Right lobe of liver (tissue), 6 donors: Measurements from ENCODE around the gene LACTBL1. TPM values are rescaled to one million over a fixed set of nuclear protein-coding genes. Genes with fewer than 3 reads are reported as not detected.

Source experiments
- ATAC-seq, 4 donors: fragments of 200-7000 bp; cut with Tn5 transposase; one replicate each; pipeline ENCODE4 v1.9.1; 2020; ENCODE audit warnings: mild to moderate bottlenecking in 4 of 4, moderate library complexity in 4 of 4
- DNase-seq, 3 donors: peaks; one replicate each; pipeline ENCODE4 v3.0.0-alpha.2; 2020
- H3K27ac ChIP-seq, 3 donors: fragments of 200-600 bp; one replicate each; pipeline ENCODE4 v1.8.0; 2022
- H3K27me3 ChIP-seq, 2 donors: fragments of 200-600 bp; one replicate each; pipeline ENCODE4 v1.8.0; 2022
- H3K36me3 ChIP-seq, 4 donors: fragments of 200-600 bp; sonication (generic) in 1 of 4; one replicate each; pipeline versions ENCODE4 v1.5.1 to v1.8.0; 2017 to 2022; ENCODE audit warnings: control low read depth in 1 of 4
- H3K4me1 ChIP-seq, 4 donors: fragments of 200-600 bp; sonication (generic) in 1 of 4; one replicate each; pipeline versions ENCODE4 v1.5.1 to v1.8.0; 2017 to 2022; ENCODE audit warnings: control low read depth in 1 of 4
- H3K4me3 ChIP-seq, 3 donors: fragments of 200-600 bp; one replicate each; pipeline ENCODE4 v1.8.0; 2022
- H3K9me3 ChIP-seq, 4 donors: fragments of 200-600 bp; sonication (generic) in 1 of 4; one replicate each; pipeline versions ENCODE4 v1.5.1 to v1.8.0; 2017 to 2022; ENCODE audit warnings: control low read depth in 1 of 4
- CTCF ChIP-seq, 4 donors: fragments of 200-600 bp in 3 of 4; fragments of 450-650 bp in 1 of 4; IDR thresholded peaks; one replicate each; pipeline versions ENCODE4 v1.5.1 to v1.8.0; 2016 to 2022; ENCODE audit warnings: antibody characterized with exemption in 4 of 4, mild to moderate bottlenecking in 2 of 4
- POLR2A ChIP-seq: fragments of 450-650 bp; IDR thresholded peaks from one replicate; pipeline ENCODE4 v1.6.1; 2017; ENCODE audit warnings: antibody characterized with exemption, mild to moderate bottlenecking
- WGBS: methylation state at CpG from one replicate; pipeline ENCODE4 v1.1.6; 2018; ENCODE audit warnings: low coverage, low lambda C conversion rate; ENCODE audit not compliant: insufficient coverage; ENCODE audit errors: missing lambda C conversion rate; 5-methylcytosine and 5-hydroxymethylcytosine counted together
- intact Hi-C, 2 donors: fragments of 100-400 bp; cut with DNase I; formaldehyde crosslinking; loops; one replicate each; pipeline versions ENCODE4 v1.11.2 to v1.14.1; 2022
- total RNA-seq, 6 experiments: library from RNA; depleted of rRNA in 2 of 6; stranded (reverse); fragments of >200 nt in 2 of 6; fragmentation: NEBNext Ultra II Directional in 3 of 6; extraction: Animal tissue kit (Norgen Biotek cat#: 25700) in 3 of 6; gene quantifications; one replicate each; pipeline versions ENCODE4 v1.1.0 to v1.2.4, GENCODE V29; 2016 to 2023
- donor health status: DM: no; HTN: yes; CAD: no.
- donor health status: DM: no; HTN: no; CAD: no.
- donor health status: DM: no; HTN: no; CAD: no.
- donor health status: DM: no; HTN: yes; CAD: no.
- donor health status: DM: no; HTN: yes; CAD: no.

Gene LACTBL1
- total RNA-seq, 6 experiments from 2014 or later = not detected

GRCh38 chr1:22957066-22957465 lies 15.6 kb downstream of the LACTBL1 start:
- H3K4me3 ChIP-seq = no peak overlapping the region
- intact Hi-C loops = loop anchor here in 1 of 2 donors (10.0 kb wide), 1 partner anchor 252 kb away; no protein-coding TSS in a partner anchor
- no peak for TF ChIP-seq CTCF (IDR thresholded peaks at IDR 0.05)
- no peak for TF ChIP-seq POLR2A

GRCh38 chr1:22955146-22955545 lies 17.5 kb downstream of the LACTBL1 start:
- no peak overlapping the region for H3K4me3 ChIP-seq
- DNase-seq (no peak), ATAC-seq (peak in 1 of 4 donors; percentile 22)
- no peak overlapping the region for H3K27ac ChIP-seq
- no peaks in the 10 kb centered on the region for H3K36me3 ChIP-seq
- H3K27me3 ChIP-seq = no peaks in the 10 kb centered on the region
- WGBS = 81% methylated on average over 3 of the region's 7 CpGs
- intact Hi-C loops = loop anchor here in 1 of 2 donors (10.0 kb wide), 1 partner anchor 250 kb away; no protein-coding TSS in a partner anchor
- no peak for TF ChIP-seq POLR2A
- H3K4me1 ChIP-seq = peaks cover 0 to 4% (median 0%) of the 10 kb centered on the region in 4 donors
- H3K9me3 ChIP-seq = no peaks in the 10 kb centered on the region

More at GRCh38 chr1:22957066-22957465, 15.6 kb downstream of the LACTBL1 start:
- no peak for ATAC-seq
- H3K27ac ChIP-seq = no peak overlapping the region
- no peaks in the 10 kb centered on the region for H3K9me3 ChIP-seq
- WGBS = 54% methylated on average over 3 of the region's 3 CpGs
- H3K36me3 ChIP-seq = no peaks in the 10 kb centered on the region
- DNase-seq = no peak
- peaks cover 0 to 4% (median 0%) of the 10 kb centered on the region in 4 donors for H3K4me1 ChIP-seq
- no peaks in the 10 kb centered on the region for H3K27me3 ChIP-seq

- Histone ChIP-seq H3K4me3 (no peak overlapping the region), H3K36me3 (no peaks in the 10 kb centered on the region), H3K4me1 (no peaks in the 10 kb centered on the region), H3K27me3 (no peaks in the 10 kb centered on the region), H3K9me3 (no peaks in the 10 kb centered on the region), H3K27ac (no peak overlapping the region)
- DNase-seq (peak in 1 of 3 donors; percentile 25), ATAC-seq (peak in 1 of 4 donors; percentile 22)
- WGBS = no CpG with 5 or more reads among the region's 38 CpGs
- intact Hi-C loops = loop anchor here in 1 of 2 donors (10.0 kb wide), 1 partner anchor 249 kb away; no protein-coding TSS in a partner anchor
- no peak for TF ChIP-seq CTCF (IDR thresholded peaks at IDR 0.05)
- TF ChIP-seq POLR2A = no peak
Measured at GRCh38 chr1:22953740-22954141, 18.9 kb downstream of the LACTBL1 start.

- Histone ChIP-seq H3K27ac (no peak overlapping the region), H3K36me3 (no peaks in the 10 kb centered on the region), H3K4me3 (no peak overlapping the region), H3K4me1 (no peaks in the 10 kb centered on the region), H3K9me3 (no peaks in the 10 kb centered on the region), H3K27me3 (no peaks in the 10 kb centered on the region)
- intact Hi-C loops = loop anchor here in 1 of 2 donors (10.0 kb wide), 1 partner anchor 248 kb away; no protein-coding TSS in a partner anchor
- TF ChIP-seq POLR2A (no peak), CTCF (IDR thresholded peaks at IDR 0.05) (no peak)
- ATAC-seq = peak in 1 of 4 donors; percentile 12
- WGBS = 49% methylated on average over 5 of the region's 92 CpGs
- DNase-seq = peak in 1 of 3 donors; percentile 43
Measured at GRCh38 chr1:22953057-22953739, 19.5 kb downstream of the LACTBL1 start.

GRCh38 chr1:22952694-22953056 lies 20.0 kb downstream of the LACTBL1 start:
- no peak overlapping the region for H3K4me3 ChIP-seq
- 86% methylated on average over 5 of the region's 5 CpGs for WGBS
- TF ChIP-seq POLR2A (no peak), CTCF (IDR thresholded peaks at IDR 0.05) (no peak)
- no peaks in the 10 kb centered on the region for H3K36me3 ChIP-seq
- DNase-seq (no peak), ATAC-seq (no peak)
- H3K4me1 ChIP-seq = no peaks in the 10 kb centered on the region
- intact Hi-C loops = loop anchor here in 1 of 2 donors (10.0 kb wide), 1 partner anchor 248 kb away; no protein-coding TSS in a partner anchor
- H3K27me3 ChIP-seq = no peaks in the 10 kb centered on the region
- H3K27ac ChIP-seq = no peak overlapping the region
- H3K9me3 ChIP-seq = no peaks in the 10 kb centered on the region
